Measurements from ENCODE around the gene CRIM1. TPM values are rescaled to one million over a fixed set of nuclear protein-coding genes. Genes with fewer than 3 reads are reported as not detected.

CRIM1 gene
- total RNA-seq, 1 experiment from 2014 or later = 27.6 TPM

DNA sequence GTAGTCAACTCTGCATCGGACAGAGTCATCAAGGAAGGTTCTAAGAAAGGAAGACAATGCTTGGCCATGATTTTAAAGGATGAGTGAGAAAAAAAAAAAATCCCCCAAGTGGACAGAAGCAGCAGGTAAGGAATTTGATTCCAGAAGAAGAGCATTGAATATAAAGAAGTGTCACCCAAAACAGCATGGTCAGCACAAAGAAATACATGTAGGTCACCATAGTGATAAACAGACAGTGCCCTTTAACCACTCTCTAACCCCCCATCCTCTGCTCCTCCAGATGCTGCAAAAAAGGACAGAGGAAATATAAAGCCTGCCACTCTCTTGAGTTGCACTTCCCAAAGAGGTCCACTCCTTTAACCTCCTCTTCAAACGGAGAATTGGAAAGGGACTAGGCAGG, 219.0 kb downstream of the CRIM1 start:
- no peak overlapping the region for H3K9ac ChIP-seq (ENCODE audit: extremely low read depth, insufficient read length, low read length)
- H4K5ac ChIP-seq (ENCODE audit: insufficient read length, low read depth, low read length) = no peak overlapping the region
- H4K8ac ChIP-seq (replicated peaks; ENCODE audit: insufficient read length, low read depth, low read length) = no peak overlapping the region
- H3T11ph ChIP-seq (ENCODE audit: low read length) = no peak overlapping the region
- H3K14ac ChIP-seq (ENCODE audit: insufficient read depth, low read length) = no peak overlapping the region
- H2BK15ac ChIP-seq (ENCODE audit: low read depth, low read length) = no peak overlapping the region
- H3K4me3 Mint-ChIP-seq = no peak overlapping the region
- no peak overlapping the region for H2BK5ac ChIP-seq (ENCODE audit: insufficient read length, low read length)
- no peak overlapping the region for H2BK12ac ChIP-seq (ENCODE audit: insufficient read length, low read depth, low read length)
- no peak overlapping the region for H3K27ac Mint-ChIP-seq
- H2BK120ac ChIP-seq (ENCODE audit: low read depth, low read length, poor library complexity, severe bottlenecking) = no peak overlapping the region
- TF ChIP-seq, protein P1, sequence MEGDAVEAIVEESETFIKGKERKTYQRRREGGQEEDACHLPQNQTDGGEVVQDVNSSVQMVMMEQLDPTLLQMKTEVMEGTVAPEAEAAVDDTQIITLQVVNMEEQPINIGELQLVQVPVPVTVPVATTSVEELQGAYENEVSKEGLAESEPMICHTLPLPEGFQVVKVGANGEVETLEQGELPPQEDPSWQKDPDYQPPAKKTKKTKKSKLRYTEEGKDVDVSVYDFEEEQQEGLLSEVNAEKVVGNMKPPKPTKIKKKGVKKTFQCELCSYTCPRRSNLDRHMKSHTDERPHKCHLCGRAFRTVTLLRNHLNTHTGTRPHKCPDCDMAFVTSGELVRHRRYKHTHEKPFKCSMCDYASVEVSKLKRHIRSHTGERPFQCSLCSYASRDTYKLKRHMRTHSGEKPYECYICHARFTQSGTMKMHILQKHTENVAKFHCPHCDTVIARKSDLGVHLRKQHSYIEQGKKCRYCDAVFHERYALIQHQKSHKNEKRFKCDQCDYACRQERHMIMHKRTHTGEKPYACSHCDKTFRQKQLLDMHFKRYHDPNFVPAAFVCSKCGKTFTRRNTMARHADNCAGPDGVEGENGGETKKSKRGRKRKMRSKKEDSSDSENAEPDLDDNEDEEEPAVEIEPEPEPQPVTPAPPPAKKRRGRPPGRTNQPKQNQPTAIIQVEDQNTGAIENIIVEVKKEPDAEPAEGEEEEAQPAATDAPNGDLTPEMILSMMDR (conservative IDR thresholded peaks at IDR 0.05) = no peak
- WGBS (ENCODE audit: extremely low coverage, insufficient read length, low lambda C conversion rate) = no CpG with 5 or more reads among the region's 2 CpGs
- H3K18ac ChIP-seq (ENCODE audit: insufficient read length, low read depth, low read length) = no peak overlapping the region
- no peaks in the 10 kb centered on the region for H3K79me2 ChIP-seq (ENCODE audit: insufficient read depth, low read length)
- no peaks in the 10 kb centered on the region for H3K4me1 ChIP-seq (ENCODE audit: insufficient read depth, low read length)
- H3K27me3 ChIP-seq (ENCODE audit: insufficient read depth, low read length) = no peaks in the 10 kb centered on the region
- H2BK20ac ChIP-seq (ENCODE audit: low read depth, low read length, poor library complexity, severe bottlenecking) = no peak overlapping the region
- peaks cover 9 to 11% of the 10 kb centered on the region in 2 experiments for H3K4me1 Mint-ChIP-seq
- no peak overlapping the region for H3K27ac ChIP-seq (ENCODE audit: insufficient read length, low read depth, low read length)
- no peak overlapping the region for H2AFZ ChIP-seq (ENCODE audit: low read length)
- peaks cover 12 to 38% (median 35%) of the 10 kb centered on the region in 3 experiments; a peak in 6 of 7 replicates for H3K36me3 Mint-ChIP-seq (ENCODE audit: insufficient read depth in 1 of 3, low read depth in 3 of 3)
- H4K91ac ChIP-seq (ENCODE audit: insufficient read length, low read depth, low read length) = no peak overlapping the region
- no peaks in the 10 kb centered on the region for H3K23me2 ChIP-seq (ENCODE audit: insufficient read length, low read depth, low read length, poor library complexity, severe bottlenecking)
- DNase-seq = no peak
- H4K20me1 ChIP-seq (ENCODE audit: control insufficient read depth, insufficient read depth, insufficient read length) = no peaks in the 10 kb centered on the region
- no peak overlapping the region for H3K4ac ChIP-seq (ENCODE audit: low read depth, low read length)
- H3K56ac ChIP-seq (ENCODE audit: insufficient read length, low read depth, low read length) = no peak overlapping the region
- H2AK5ac ChIP-seq (ENCODE audit: insufficient read length, low read length) = no peak overlapping the region
- H3K9me3 Mint-ChIP-seq = no peaks in the 10 kb centered on the region
- H3K9me3 ChIP-seq (ENCODE audit: control insufficient read depth, low read depth, low read length) = no peaks in the 10 kb centered on the region
- no peaks in the 10 kb centered on the region for H3K79me1 ChIP-seq (ENCODE audit: insufficient read depth, low read depth, low read length, poor library complexity, severe bottlenecking)
- no peak overlapping the region for H3K4me2 ChIP-seq (ENCODE audit: insufficient read depth, insufficient read length, low read length)
- H3K27me3 Mint-ChIP-seq (ENCODE audit: low read depth) = no peaks in the 10 kb centered on the region
- H3K23ac ChIP-seq (ENCODE audit: insufficient read length, low read depth, low read length) = no peak overlapping the region
